AG09309 (cell line): ENCODE measurements around the gene MME.

Source experiments
- DNase-seq: peaks from one replicate; pipeline ENCODE4 v3.0.0-alpha.2; 2010; ENCODE audit warnings: low read depth
- H3K4me3 ChIP-seq: 2 replicates; pipeline ENCODE4 v1.5.1; 2011; ENCODE audit warnings: mild to moderate bottlenecking, low read depth, low read length, moderate library complexity; ENCODE audit not compliant: control insufficient read depth
- TF ChIP-seq, protein P1 (sequence below): IDR thresholded peaks from 2 replicates; pipeline ENCODE4 v1.5.1; 2011; ENCODE audit warnings: mild to moderate bottlenecking, low read depth, low read length, inconsistent platforms; ENCODE audit not compliant: insufficient read depth, control insufficient read depth; ENCODE audit errors: missing control alignments

Gene MME

DNA sequence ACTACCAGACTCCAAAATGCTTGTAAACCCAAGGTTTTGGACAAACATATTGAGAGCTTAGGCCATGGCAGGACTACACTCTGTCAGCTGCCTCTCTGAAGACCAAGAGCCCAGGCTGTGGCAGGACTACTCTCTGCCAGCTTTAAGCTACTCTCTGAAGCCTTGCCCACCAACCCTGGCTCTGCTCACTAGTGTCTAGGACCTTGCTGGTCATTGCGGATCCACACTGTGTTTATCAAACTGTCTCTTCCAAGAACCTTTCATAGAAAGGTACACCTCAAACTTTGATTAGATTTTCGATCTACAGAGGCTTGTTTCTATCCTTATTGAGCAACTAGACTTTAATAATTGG lies 41.9 kb upstream of the MME start:
- TF ChIP-seq, protein P1, sequence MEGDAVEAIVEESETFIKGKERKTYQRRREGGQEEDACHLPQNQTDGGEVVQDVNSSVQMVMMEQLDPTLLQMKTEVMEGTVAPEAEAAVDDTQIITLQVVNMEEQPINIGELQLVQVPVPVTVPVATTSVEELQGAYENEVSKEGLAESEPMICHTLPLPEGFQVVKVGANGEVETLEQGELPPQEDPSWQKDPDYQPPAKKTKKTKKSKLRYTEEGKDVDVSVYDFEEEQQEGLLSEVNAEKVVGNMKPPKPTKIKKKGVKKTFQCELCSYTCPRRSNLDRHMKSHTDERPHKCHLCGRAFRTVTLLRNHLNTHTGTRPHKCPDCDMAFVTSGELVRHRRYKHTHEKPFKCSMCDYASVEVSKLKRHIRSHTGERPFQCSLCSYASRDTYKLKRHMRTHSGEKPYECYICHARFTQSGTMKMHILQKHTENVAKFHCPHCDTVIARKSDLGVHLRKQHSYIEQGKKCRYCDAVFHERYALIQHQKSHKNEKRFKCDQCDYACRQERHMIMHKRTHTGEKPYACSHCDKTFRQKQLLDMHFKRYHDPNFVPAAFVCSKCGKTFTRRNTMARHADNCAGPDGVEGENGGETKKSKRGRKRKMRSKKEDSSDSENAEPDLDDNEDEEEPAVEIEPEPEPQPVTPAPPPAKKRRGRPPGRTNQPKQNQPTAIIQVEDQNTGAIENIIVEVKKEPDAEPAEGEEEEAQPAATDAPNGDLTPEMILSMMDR: no peak
- no peak for DNase-seq

DNA sequence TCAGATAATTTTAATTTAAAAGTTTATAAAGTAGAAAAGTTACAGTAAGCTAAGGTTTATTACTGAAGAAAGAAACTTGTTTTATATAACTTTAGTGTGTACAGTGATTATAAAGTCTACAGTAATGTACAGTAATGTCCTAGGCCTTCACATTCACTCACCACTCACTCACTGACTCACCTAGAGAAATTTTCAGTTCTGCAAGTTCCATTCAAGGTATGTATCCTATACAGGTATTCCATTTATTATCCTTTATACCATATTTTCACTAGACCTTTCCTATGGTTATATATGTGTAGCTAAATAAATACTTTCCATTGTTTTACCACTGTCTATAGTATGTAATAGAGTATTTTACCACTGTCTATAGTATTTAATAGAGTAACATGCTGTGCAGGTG lies 33.2 kb upstream of the MME start:
- H3K4me3 ChIP-seq: no peak overlapping the region
- TF ChIP-seq, protein P1: no peak
- DNase-seq: no peak

More for the DNA sequence above, 41.9 kb upstream of the MME start:
- no peak overlapping the region for H3K4me3 ChIP-seq

DNA sequence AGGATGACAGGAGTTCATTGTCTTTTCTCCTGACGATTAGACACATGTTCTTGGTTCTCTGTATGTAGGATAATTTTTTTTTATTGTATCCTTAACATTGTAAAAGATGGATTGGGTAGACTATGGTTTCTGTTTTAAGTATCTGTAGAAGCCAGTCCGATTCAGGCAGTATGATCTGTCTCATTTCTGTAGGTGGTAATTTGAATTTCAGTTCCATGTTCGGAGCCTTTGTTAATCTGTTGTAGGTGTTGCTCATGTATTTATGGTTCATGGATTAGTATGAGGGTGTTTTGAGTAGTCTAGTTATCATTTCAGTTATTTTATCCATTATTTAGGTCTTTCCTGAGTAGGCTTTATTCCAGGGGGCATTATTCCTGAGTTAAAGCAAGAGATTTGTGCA lies 32.4 kb upstream of the MME start:
- DNase-seq: no peak
- H3K4me3 ChIP-seq: no peak overlapping the region
- TF ChIP-seq, protein P1: no peak

DNA sequence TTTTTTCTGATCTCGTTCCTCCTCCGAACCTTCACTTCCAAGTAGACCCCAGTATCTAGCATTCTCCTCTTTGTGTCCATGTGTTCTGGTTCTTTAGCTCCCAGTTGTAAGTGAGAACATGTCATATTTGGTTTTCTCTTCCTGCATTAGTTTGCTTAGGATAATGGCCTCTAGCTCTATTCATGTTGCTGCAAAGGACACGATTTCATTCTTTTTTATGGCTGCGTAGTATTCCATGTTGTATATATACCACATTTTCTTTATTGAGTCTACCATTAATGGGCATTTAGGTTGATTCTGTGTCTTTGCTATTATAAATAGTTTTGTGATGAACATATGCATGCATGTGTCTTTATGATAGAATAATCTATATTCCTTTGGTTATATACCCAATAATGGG lies 30.2 kb upstream of the MME start:
- TF ChIP-seq, protein P1: no peak
- DNase-seq: no peak

DNA sequence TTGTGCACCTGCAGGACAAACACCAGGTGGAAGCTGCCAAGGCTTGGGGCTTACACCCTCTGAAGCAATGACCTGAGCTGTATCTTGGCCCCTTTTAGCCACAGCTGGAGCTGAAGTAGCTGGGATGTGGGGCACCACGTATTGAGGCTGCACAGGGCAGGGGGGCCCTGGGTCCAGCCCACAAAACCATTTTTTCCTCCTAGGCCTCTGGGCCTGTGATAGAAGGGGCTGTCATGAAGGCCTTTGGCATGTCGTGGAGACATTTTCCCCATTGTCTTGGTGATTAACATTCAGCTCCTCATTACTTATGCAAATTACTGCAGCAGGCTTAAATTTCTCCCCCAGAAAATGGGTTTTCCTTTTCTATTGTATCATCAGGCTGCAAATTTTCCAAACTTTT lies 27.6 kb upstream of the MME start:
- DNase-seq: no peak
- TF ChIP-seq, protein P1: no peak
- no peak overlapping the region for H3K4me3 ChIP-seq

More for the DNA sequence above, 30.2 kb upstream of the MME start:
- no peak overlapping the region for H3K4me3 ChIP-seq

DNA sequence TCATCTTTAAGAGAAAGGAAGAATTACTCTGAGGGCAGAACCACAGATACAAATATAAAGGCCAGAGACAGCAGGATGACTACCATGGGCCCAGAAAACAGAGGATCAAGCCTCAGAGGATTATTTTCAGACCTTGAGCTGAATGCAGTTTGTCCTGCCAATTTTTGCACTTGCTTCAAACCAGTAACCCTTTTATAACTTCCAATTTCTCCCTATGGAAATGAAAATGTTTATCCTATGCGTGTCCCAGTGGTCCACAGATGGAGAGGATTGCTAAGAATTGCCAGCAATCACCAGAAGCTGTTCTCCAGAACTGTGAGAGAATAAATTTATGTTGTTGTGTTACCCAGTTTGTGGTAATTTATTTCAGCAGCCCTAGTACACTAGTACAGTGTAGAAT lies 26.4 kb upstream of the MME start:
- TF ChIP-seq, protein P1: no peak
- H3K4me3 ChIP-seq: no peak overlapping the region
- DNase-seq: no peak

DNA sequence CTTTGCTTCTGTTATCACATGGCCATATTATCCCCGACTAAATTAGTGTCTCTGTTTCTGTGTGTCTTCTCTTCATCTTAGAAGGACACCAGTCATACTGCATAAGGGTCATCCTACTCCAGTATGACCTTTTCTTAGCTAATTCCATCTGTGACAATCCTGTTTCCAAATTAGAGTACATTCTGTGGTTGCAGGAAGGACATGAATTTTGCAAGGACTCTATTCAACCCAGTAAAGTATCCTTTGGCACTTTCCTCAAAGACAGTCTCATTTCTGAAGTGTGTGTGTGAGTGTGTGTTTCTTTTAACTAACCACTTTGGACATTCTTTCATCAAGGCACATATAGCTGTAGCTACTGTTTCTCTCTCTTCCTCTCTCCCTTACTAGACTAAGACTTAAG lies 15.2 kb upstream of the MME start:
- DNase-seq: no peak
- no peak overlapping the region for H3K4me3 ChIP-seq
- TF ChIP-seq, protein P1: no peak
